Gastrocnemius medialis (tissue), 4 donors: Measurements from ENCODE around the gene CHSY1. TPM values are rescaled to one million over a fixed set of nuclear protein-coding genes. Genes with fewer than 3 reads are reported as not detected.

Experiments
- ATAC-seq, 2 donors: fragments of 150-250 bp; one replicate each; pipeline ENCODE4 v1.9.1; 2016
- DNase-seq, 2 donors: peaks; one replicate each; pipeline ENCODE4 v3.0.0-alpha.2; 2019
- H3K27ac ChIP-seq, 4 donors: fragments of 200-600 bp; sonication (generic); 1 replicate in 1 of 4; 2 replicates in 3 of 4; pipeline ENCODE4 v1.5.1; 2016 to 2018; ENCODE audit warnings: mild to moderate bottlenecking in 2 of 4, moderate library complexity in 1 of 4
- H3K27me3 ChIP-seq, 3 donors: fragments of 200-600 bp; sonication (generic) in 2 of 3; 1 replicate in 1 of 3; 2 replicates in 2 of 3; pipeline versions ENCODE4 v1.5.1 to v1.6.0; 2016 to 2019; ENCODE audit warnings: mild to moderate bottlenecking in 1 of 3, moderate library complexity in 1 of 3
- H3K36me3 ChIP-seq, 2 donors: fragments of 200-600 bp; sonication (generic) in 1 of 2; one replicate each; pipeline ENCODE4 v1.5.1; 2017 to 2018
- H3K4me1 ChIP-seq, 2 donors: fragments of 200-600 bp; sonication (generic) in 1 of 2; one replicate each; pipeline ENCODE4 v1.5.1; 2016 to 2017; ENCODE audit warnings: mild to moderate bottlenecking in 2 of 2
- H3K4me3 ChIP-seq, 4 donors: fragments of 200-600 bp; sonication (generic) in 3 of 4; 1 replicate in 1 of 4; 2 replicates in 3 of 4; pipeline ENCODE4 v1.5.1; 2016 to 2019; ENCODE audit warnings: mild to moderate bottlenecking in 2 of 4
- H3K9me3 ChIP-seq, 3 donors: fragments of 200-600 bp; sonication (generic) in 2 of 3; 1 replicate in 1 of 3; 2 replicates in 2 of 3; pipeline ENCODE4 v1.5.1; 2016 to 2019
- POLR2A ChIP-seq, 2 donors: fragments of 450-650 bp; IDR thresholded peaks; one replicate each; pipeline ENCODE4 v1.6.1; 2017; ENCODE audit warnings: antibody characterized with exemption in 2 of 2, mild to moderate bottlenecking in 2 of 2, moderate library complexity in 2 of 2
- in situ Hi-C, 4 donors: fragments of 200-750 bp; cut with MboI; loops; one replicate each; pipeline versions ENCODE4 v1.15.0 to v1.8.0; 2017; ENCODE audit warnings: low sequenced_read_pairs in 4 of 4
- intact Hi-C: fragments of 100-400 bp; cut with DNase I; formaldehyde crosslinking; loops from one replicate; pipeline ENCODE4 v1.15.1; 2023; ENCODE audit warnings: low total_unique reads
- total RNA-seq, 4 donors: library from RNA; depleted of rRNA; stranded (reverse); fragments of >200 nt; gene quantifications; one replicate each; pipeline versions ENCODE4 v1.1.0 to v1.2.3, GENCODE V29; 2016
- TF ChIP-seq, protein P1 (sequence below), 5 experiments: fragments of 450-650 bp in 3 of 5; fragments of 200-600 bp in 2 of 5; sonication (generic) in 2 of 5; IDR thresholded peaks in 4 of 5; conservative IDR thresholded peaks in 1 of 5; 1 replicate in 4 of 5; 2 replicates in 1 of 5; pipeline ENCODE4 v1.5.1; 2016 to 2019; ENCODE audit warnings: antibody characterized with exemption in 5 of 5, mild to moderate bottlenecking in 3 of 5, moderate library complexity in 3 of 5

The CHSY1 gene
- total RNA-seq, 4 donors from 2014 or later = 4.6 to 8.3 (median 7.1) TPM

DNA sequence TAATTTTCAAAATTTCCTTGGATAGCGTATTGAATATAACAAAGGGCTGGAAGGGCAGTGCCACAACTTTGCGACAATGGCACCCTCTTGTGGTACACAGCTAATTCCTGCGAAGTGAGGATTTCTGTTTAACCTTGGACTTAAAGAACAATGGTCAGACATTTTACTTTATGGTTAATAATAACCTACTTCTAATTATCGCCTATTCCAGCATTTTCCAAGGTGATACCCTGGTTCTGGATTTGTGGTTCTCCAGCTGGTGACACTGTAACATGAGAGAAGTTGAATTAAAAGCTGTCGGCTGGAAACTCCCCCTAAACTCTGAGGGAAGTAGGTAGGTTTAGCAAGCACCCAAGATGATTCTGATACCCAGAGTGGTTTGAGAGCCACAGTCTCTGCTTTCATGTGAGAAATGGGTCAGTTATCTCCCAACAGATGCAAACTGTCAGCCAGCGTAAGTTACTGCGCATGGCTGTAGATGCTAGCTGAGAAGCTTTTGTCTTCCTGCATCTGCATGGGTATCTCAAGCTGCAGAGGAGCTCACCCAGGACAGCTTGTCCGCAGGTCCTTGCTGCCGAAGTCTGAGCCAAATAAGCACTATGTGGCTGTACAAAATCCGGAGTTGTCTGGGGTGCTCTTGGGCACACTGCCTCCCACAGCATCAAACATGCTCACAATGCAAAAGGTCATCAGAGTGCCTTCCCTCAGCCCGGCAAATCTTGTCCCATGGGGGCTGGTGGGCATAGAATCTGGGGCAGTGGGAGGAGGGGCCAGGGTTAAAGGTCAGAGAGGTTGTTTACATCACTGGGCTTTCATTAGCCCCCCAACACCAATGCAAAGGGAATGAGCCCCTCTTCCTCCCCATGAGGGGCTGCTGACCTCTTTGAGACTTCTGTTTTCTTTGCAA is 6.6 kb upstream of the CHSY1 start:
- in situ Hi-C loops = loop anchor here (5.0 to 25.0 kb wide), 6 partner anchors 166 to 646 kb away; partner anchors contain the start of genes ASB7 (in 2 of the 4), LINS1 (in 2 of the 4) and LRRK1 (in 2 of the 4)
- Histone ChIP-seq H3K27ac (no peak overlapping the region), H3K4me3 (no peak overlapping the region), H3K4me1 (peaks cover 0 to 3% of the 10 kb centered on the region in 2 donors), H3K9me3 (no peaks in the 10 kb centered on the region), H3K36me3 (no peaks in the 10 kb centered on the region), H3K27me3 (no peaks in the 10 kb centered on the region)
- TF ChIP-seq, protein P1, sequence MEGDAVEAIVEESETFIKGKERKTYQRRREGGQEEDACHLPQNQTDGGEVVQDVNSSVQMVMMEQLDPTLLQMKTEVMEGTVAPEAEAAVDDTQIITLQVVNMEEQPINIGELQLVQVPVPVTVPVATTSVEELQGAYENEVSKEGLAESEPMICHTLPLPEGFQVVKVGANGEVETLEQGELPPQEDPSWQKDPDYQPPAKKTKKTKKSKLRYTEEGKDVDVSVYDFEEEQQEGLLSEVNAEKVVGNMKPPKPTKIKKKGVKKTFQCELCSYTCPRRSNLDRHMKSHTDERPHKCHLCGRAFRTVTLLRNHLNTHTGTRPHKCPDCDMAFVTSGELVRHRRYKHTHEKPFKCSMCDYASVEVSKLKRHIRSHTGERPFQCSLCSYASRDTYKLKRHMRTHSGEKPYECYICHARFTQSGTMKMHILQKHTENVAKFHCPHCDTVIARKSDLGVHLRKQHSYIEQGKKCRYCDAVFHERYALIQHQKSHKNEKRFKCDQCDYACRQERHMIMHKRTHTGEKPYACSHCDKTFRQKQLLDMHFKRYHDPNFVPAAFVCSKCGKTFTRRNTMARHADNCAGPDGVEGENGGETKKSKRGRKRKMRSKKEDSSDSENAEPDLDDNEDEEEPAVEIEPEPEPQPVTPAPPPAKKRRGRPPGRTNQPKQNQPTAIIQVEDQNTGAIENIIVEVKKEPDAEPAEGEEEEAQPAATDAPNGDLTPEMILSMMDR (IDR thresholded peaks at IDR 0.05 in 4 of 5, conservative IDR thresholded peaks at IDR 0.05 in 1 of 5) = peak; percentile 73 to 86 (median 79)
- TF ChIP-seq POLR2A (IDR thresholded peaks at IDR 0.05) = no peak
- DNase-seq (peak in 1 of 2 donors; percentile 45), ATAC-seq (peak; percentile 67 to 82)
- intact Hi-C loops = loop anchor here (1.0 to 10.0 kb wide), 5 partner anchors 134 to 914 kb away; partner anchors contain the start of genes ADAMTS17 and LRRK1

DNA sequence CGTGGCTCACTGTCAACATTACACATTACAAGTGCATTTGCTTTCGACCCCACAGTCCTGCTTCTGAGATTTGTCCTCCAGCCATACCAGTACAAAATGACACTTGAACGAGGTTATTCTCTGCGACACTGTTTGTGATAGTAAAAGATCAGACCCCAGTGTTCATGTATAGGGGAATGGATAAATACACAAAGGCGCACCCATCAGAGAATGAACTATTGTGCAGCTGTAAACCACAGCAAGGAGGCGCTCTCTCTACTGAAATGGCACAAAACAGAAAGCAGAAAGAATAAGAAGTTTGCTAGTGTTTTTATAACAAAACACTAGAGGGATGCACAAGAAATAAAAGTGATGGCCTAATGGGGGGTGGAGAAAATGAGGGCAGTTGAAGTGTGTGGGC is 4.9 kb upstream of the CHSY1 start:
- TF ChIP-seq, protein P1 (IDR thresholded peaks at IDR 0.05 in 4 of 5, conservative IDR thresholded peaks at IDR 0.05 in 1 of 5) = no peak
- Histone ChIP-seq H3K27me3 (no peaks in the 10 kb centered on the region), H3K4me3 (no peak overlapping the region), H3K9me3 (no peaks in the 10 kb centered on the region), H3K36me3 (no peaks in the 10 kb centered on the region), H3K4me1 (peaks cover 8 to 13% of the 10 kb centered on the region in 2 donors), H3K27ac (no peak overlapping the region)
- in situ Hi-C loops = loop anchor here (5.0 to 25.0 kb wide), 6 partner anchors 164 to 644 kb away; partner anchors contain the start of genes ASB7 (in 2 of the 4), LINS1 (in 2 of the 4) and LRRK1 (in 2 of the 4)
- no peak for DNase-seq
- no peak for ATAC-seq
- intact Hi-C loops = loop anchor here (10.0 kb wide), 3 partner anchors 132 to 912 kb away; partner anchors contain the start of genes ADAMTS17 and LRRK1

DNA sequence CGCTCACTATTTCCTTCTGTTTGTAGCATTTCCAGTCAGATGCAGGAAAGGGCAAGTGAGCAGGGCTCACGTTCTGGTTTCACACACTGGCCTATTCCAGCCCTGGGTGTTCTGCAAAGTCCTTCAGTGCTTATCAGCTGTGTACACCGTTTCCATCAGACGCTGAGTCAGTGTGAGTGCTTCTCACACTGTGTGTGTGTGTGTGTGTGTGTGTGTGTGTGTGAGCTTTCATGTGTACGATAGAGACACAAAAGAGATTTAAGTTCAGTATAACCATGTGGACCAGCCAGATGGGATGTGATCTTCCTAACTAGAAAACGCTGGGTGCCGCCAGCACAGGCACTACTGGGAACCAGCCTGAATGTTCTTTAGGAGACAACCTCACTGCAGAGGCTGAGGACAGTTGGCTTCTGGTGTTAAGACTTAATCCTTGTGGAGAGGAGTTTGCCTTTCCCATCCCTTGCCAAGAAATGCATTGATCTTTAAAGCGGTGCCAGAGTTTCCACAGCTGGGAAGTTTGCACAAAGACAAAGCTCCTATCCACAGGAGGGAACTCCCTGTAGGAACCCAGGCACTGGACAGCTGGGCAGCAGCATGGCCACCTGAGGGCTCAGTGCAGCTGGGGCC is 3.9 kb upstream of the CHSY1 start:
- intact Hi-C loops (loop anchor here (10.0 kb wide), 3 partner anchors 131 to 911 kb away; partner anchors contain the start of genes ADAMTS17 and LRRK1), in situ Hi-C loops (loop anchor here (5.0 to 25.0 kb wide), 6 partner anchors 163 to 643 kb away; partner anchors contain the start of genes ASB7 (in 2 of the 4), LINS1 (in 2 of the 4) and LRRK1 (in 2 of the 4))
- TF ChIP-seq, protein P1 (IDR thresholded peaks at IDR 0.05 in 4 of 5, conservative IDR thresholded peaks at IDR 0.05 in 1 of 5) = no peak
- no peak for TF ChIP-seq POLR2A (IDR thresholded peaks at IDR 0.05)
- no peaks in the 10 kb centered on the region for H3K9me3 ChIP-seq
- DNase-seq (no peak), ATAC-seq (no peak)
- H3K4me3 ChIP-seq = no peak overlapping the region
- H3K27ac ChIP-seq = no peak overlapping the region
- H3K27me3 ChIP-seq = no peaks in the 10 kb centered on the region
- H3K36me3 ChIP-seq = no peaks in the 10 kb centered on the region
- peaks cover 10 to 14% of the 10 kb centered on the region in 2 donors for H3K4me1 ChIP-seq

DNA sequence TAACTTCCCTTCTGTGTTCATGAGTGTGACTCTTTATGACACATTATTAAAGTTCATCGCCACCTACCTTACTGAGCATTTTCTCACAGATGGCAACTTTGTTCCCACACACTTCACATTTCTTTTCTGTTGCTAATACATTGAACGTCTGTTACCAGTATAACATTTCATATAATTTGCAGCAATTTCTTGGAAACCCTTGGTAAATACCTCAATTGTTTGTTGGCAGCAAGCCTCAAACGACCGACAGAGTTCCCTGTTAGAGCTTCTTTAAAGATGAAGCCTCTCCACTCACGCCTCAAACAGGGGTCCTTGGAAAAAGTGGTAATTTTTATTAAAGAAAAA is 3.2 kb upstream of the CHSY1 start:
- no peak for TF ChIP-seq POLR2A (IDR thresholded peaks at IDR 0.05)
- TF ChIP-seq, protein P1 (IDR thresholded peaks at IDR 0.05 in 4 of 5, conservative IDR thresholded peaks at IDR 0.05 in 1 of 5) = no peak
- DNase-seq = no peak
- ATAC-seq = no peak
- Histone ChIP-seq H3K4me3 (no peak overlapping the region), H3K36me3 (no peaks in the 10 kb centered on the region), H3K27ac (no peak overlapping the region), H3K9me3 (no peaks in the 10 kb centered on the region), H3K4me1 (peaks cover 17 to 21% of the 10 kb centered on the region in 2 donors), H3K27me3 (no peaks in the 10 kb centered on the region)
- intact Hi-C loops (loop anchor here (10.0 kb wide), 3 partner anchors 130 to 910 kb away; partner anchors contain the start of genes ADAMTS17 and LRRK1), in situ Hi-C loops (loop anchor here (5.0 to 25.0 kb wide), 6 partner anchors 163 to 643 kb away; partner anchors contain the start of genes ASB7 (in 2 of the 4), LINS1 (in 2 of the 4) and LRRK1 (in 2 of the 4))
